Neural progenitor cell (in vitro differentiated cells): Measurements from ENCODE around the gene OR11H6.

Experiments used
- CTCF ChIP-seq: fragments of 200-600 bp; sonication (generic); IDR thresholded peaks from 2 replicates; pipeline ENCODE4 v1.5.1; 2017; ENCODE audit warnings: antibody characterized with exemption, mild to moderate bottlenecking
- EZH2phosphoT487 ChIP-seq: fragments of 200-600 bp; sonication (generic); IDR thresholded peaks from 2 replicates; pipeline ENCODE4 v1.6.1; 2017; ENCODE audit warnings: antibody characterized with exemption

DNA sequence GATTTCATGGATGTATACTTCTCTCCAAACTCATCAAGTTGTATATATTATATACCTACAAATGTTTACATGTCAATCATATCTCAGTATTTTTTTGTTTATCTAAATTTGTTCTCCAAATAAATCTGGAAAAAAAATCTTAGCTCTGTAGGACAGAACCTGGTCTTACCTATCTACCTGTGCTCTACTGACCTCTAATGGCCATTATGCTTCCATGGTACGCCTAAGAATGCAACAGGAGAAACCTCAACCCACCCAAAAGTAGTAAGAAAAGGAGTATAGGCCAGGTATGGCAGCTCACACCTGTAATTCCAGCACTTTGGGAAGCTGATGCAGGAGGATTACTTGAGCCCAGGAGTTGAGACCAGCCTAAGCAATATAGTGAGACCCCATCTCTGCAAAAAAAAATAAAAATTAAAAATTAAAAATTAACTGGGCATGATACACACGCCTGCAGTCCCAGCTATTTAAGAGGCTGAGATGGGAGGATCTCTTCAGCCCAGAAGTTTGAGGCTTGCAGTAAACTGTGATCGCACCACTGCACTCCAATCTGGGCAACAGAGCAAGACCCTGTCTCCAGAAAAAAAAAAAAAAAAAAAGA lies 24.2 kb downstream of the OR11H6 start:
- TF ChIP-seq CTCF, result peak; percentile 17
- TF ChIP-seq EZH2phosphoT487, result no peak
